K562 (cell line): ENCODE results near the gene GRIK3. TPM values are rescaled to one million over a fixed set of nuclear protein-coding genes. Genes with fewer than 3 reads are reported as not detected.

Source experiments
- ATAC-seq: fragments of 200-7000 bp; cut with Tn5 transposase; 3 replicates; pipeline ENCODE4 v1.9.1; 2020; ENCODE audit warnings: moderate library complexity
- BruUV-seq: library from RNA; stranded (reverse); fragments of 400-500 nt; replicated peaks from 2 replicates; lab custom pipeline; 2021; lab: Mats Ljungman, UMichigan
- CTCF ChIA-PET: fragments of 300-600 bp; formaldehyde crosslinking; extraction: SDS; loops from one replicate; lab custom pipeline; 2021; ENCODE audit warnings: low intra/inter-chr PET ratio; lab: Yijun Ruan, JAX
- POLR2A ChIA-PET: fragments of 300-600, 350-650 bp; sonication (Branson Sonifier 250); formaldehyde crosslinking; extraction: SDS; loops from one replicate; lab custom pipeline; 2021; ENCODE audit warnings: antibody characterized with exemption, inconsistent platforms; lab: Yijun Ruan, JAX
- DNase-seq, 4 experiments: peaks; one replicate each; pipeline versions ENCODE4 v3.0.0 to v3.0.0-alpha.2; 2011 to 2018; ENCODE audit warnings: low spot score in 3 of 4, mixed read lengths in 3 of 4; ENCODE audit errors: extremely low read depth in 1 of 4
- FAIRE-seq: peaks from 2 replicates; lab custom pipeline; 2011; peaks lifted over from hg19 to GRCh38; lab: Jason Lieb, UNC
- H2AFZ ChIP-seq: 2 replicates; pipeline ENCODE4 v1.6.0; 2011; ENCODE audit warnings: low read depth, low read length, control low read depth, inconsistent platforms
- H3K27ac ChIP-seq: fragments of 200-600 bp; 3 replicates; pipeline ENCODE4 v1.8.0; 2011; ENCODE audit warnings: low read depth, mild to moderate bottlenecking, control low read depth, inconsistent platforms, low read length, moderate library complexity, mixed read lengths; ENCODE audit errors: extremely low read depth
- H3K27me3 ChIP-seq, 2 experiments: fragments of 300-600 bp in 1 of 2; 2 replicates in 1 of 2; 3 replicates in 1 of 2; pipeline versions ENCODE4 v1.6.0 to v1.8.0; 2011; ENCODE audit warnings: inconsistent platforms in 2 of 2, low read length in 2 of 2, mild to moderate bottlenecking in 1 of 2, mixed read lengths in 1 of 2, moderate library complexity in 1 of 2; ENCODE audit not compliant: control insufficient read depth in 2 of 2, insufficient read depth in 2 of 2
- H3K36me3 ChIP-seq: fragments of 300-600 bp; 3 replicates; pipeline ENCODE4 v1.8.0; 2011; ENCODE audit warnings: mild to moderate bottlenecking, low read length, inconsistent platforms; ENCODE audit not compliant: control insufficient read depth, insufficient read depth
- H3K4me1 ChIP-seq, 2 experiments: fragments of 200-600 bp in 1 of 2; replicated peaks in 1 of 2; 2 replicates in 1 of 2; 3 replicates in 1 of 2; pipeline versions ENCODE4 v1.5.1 to v1.8.0; 2011; ENCODE audit warnings: inconsistent platforms in 2 of 2, low read length in 2 of 2, mild to moderate bottlenecking in 1 of 2, mixed read lengths in 1 of 2, moderate library complexity in 1 of 2; ENCODE audit not compliant: control insufficient read depth in 2 of 2, insufficient read depth in 2 of 2
- H3K4me2 ChIP-seq: 2 replicates; pipeline ENCODE4 v1.6.1; 2011; ENCODE audit warnings: low read length, control low read depth, inconsistent platforms, mixed read lengths; ENCODE audit not compliant: insufficient read depth
- H3K4me3 ChIP-seq: fragments of 200-600 bp; sonication (generic), shearing (Covaris generic); 2 replicates; pipeline ENCODE4 v1.5.1; 2016; ENCODE audit warnings: control low read depth, inconsistent platforms
- H3K79me2 ChIP-seq: fragments of 200-600 bp; 3 replicates; pipeline ENCODE4 v1.8.0; 2011; ENCODE audit warnings: low read length, inconsistent platforms; ENCODE audit not compliant: control insufficient read depth, insufficient read depth
- H3K9ac ChIP-seq, 2 experiments: 2 replicates each; pipeline versions ENCODE4 v1.6.0 to v1.6.1; 2011; ENCODE audit warnings: low read depth in 2 of 2, low read length in 2 of 2, control low read depth in 1 of 2, inconsistent platforms in 1 of 2, mild to moderate bottlenecking in 1 of 2, mixed read lengths in 1 of 2; ENCODE audit not compliant: insufficient read depth in 1 of 2
- H3K9me1 ChIP-seq: one replicate; pipeline ENCODE4 v1.6.0; 2011; ENCODE audit warnings: inconsistent platforms, mild to moderate bottlenecking, low read length, moderate library complexity; ENCODE audit not compliant: control insufficient read depth, insufficient read depth
- H3K9me3 ChIP-seq: replicated peaks from 2 replicates; pipeline ENCODE4 v1.5.1; 2011; ENCODE audit warnings: low read depth, low read length, inconsistent platforms; ENCODE audit not compliant: control insufficient read depth, insufficient read depth
- H4K20me1 ChIP-seq: replicated peaks from 2 replicates; pipeline ENCODE4 v1.6.1; 2011; ENCODE audit warnings: low read length, inconsistent platforms, mixed read lengths; ENCODE audit not compliant: control insufficient read depth, insufficient read depth
- HDGF ChIP-seq: fragments of 450-650 bp; IDR thresholded peaks from 2 replicates; pipeline ENCODE4 v1.6.1; 2016
- LEF1 ChIP-seq: fragments of 450-650 bp; IDR thresholded peaks from 2 replicates; pipeline ENCODE4 v1.6.1; 2016; ENCODE audit warnings: mild to moderate bottlenecking
- MITF ChIP-seq: IDR thresholded peaks from 2 replicates; pipeline ENCODE4 v1.6.1; 2014; ENCODE audit warnings: antibody characterized with exemption
- NCOR1 ChIP-seq: fragments of 450-650 bp; IDR thresholded peaks from 2 replicates; pipeline ENCODE4 v1.6.1; 2016; ENCODE audit warnings: mild to moderate bottlenecking, moderate library complexity
- PKNOX1 ChIP-seq: fragments of 450-650 bp; IDR thresholded peaks from 2 replicates; pipeline ENCODE4 v1.6.1; 2016
- RCOR1 ChIP-seq, 2 experiments: IDR thresholded peaks; 2 replicates each; pipeline ENCODE4 v1.6.1; 2012; ENCODE audit warnings: low read depth in 2 of 2, low read length in 2 of 2, borderline replicate concordance in 1 of 2, improper control_type of control experiment in 1 of 2
- TFAP4 ChIP-seq: sonication (generic); formaldehyde crosslinking; IDR thresholded peaks from 2 replicates; pipeline ENCODE4 v1.8.0; 2022; ENCODE audit warnings: missing genetic modification reagents, mild to moderate bottlenecking, moderate library complexity, borderline replicate concordance
- ZNF311 ChIP-seq: fragments of 250-450 bp; sonication (Bioruptor Pico); IDR thresholded peaks from 2 replicates; pipeline ENCODE4 v1.4.0; 2020; ENCODE audit warnings: mild to moderate bottlenecking, moderate library complexity
- ZNF511 ChIP-seq: sonication (generic); formaldehyde crosslinking; IDR thresholded peaks from 2 replicates; pipeline ENCODE4 v1.8.0; 2022; ENCODE audit warnings: mild to moderate bottlenecking, missing genetic modification reagents
- ZNF584 ChIP-seq: fragments of 200-800 bp; sonication (Bioruptor generic); IDR thresholded peaks from 2 replicates; pipeline ENCODE4 v1.6.1; 2016; ENCODE audit warnings: low read depth, mild to moderate bottlenecking, missing genetic modification characterization, missing compliant biosample characterization
- WGBS: fragments of 100-300 bp; shearing (Covaris generic); methylation state at CpG from one replicate; pipeline ENCODE4 v1.1.6; 2016; ENCODE audit warnings: low coverage, mixed read lengths; ENCODE audit not compliant: insufficient coverage; ENCODE audit errors: missing lambda C conversion rate; 5-methylcytosine and 5-hydroxymethylcytosine counted together
- in situ Hi-C: fragments of 300-500 bp; cut with MboI; formaldehyde crosslinking; loops from 4 replicates; pipeline ENCODE4 v1.15.0; 2018; ENCODE audit warnings: inconsistent platforms, mixed read lengths
- intact Hi-C: fragments of 100-400 bp; cut with micrococcal nuclease; formaldehyde crosslinking; loops from 2 replicates; pipeline ENCODE4 v1.14.2; 2022
- polyA plus RNA-seq, 8 experiments: library from polyadenylated mRNA; depleted of rRNA in 4 of 8; stranded (reverse) in 5 of 8; unstranded in 3 of 8; fragments of >200 nt; fragmentation: Nextera tagmentation in 2 of 8; fragmentation: Illumina TruSeq in 1 of 8; extraction: Ambion mirVana in 2 of 8; extraction: Trizol in 1 of 8; gene quantifications; 2 replicates each; pipeline versions ENCODE4 v1.2.1 to v1.2.3, GENCODE V29; 2011 to 2014; ENCODE audit warnings: inconsistent platforms in 1 of 8, missing spikeins in 1 of 8
- total RNA-seq, 7 experiments: library from RNA; depleted of rRNA in 6 of 7; stranded (reverse); fragments of >200 nt in 6 of 7; fragmentation: Illumina TruSeq in 2 of 7; extraction: Trizol in 2 of 7; gene quantifications; 2 replicates each; pipeline versions ENCODE4 v1.2.1 to v1.2.3, GENCODE V29; 2011 to 2021; ENCODE audit warnings: low replicate concordance in 1 of 7
- TF ChIP-seq, protein P1 (sequence below): fragments of 450-650 bp; formaldehyde crosslinking; IDR thresholded peaks from 2 replicates; pipeline ENCODE4 v1.4.0; 2020; ENCODE audit warnings: mild to moderate bottlenecking, moderate library complexity
- TF ChIP-seq, protein P2 (sequence below): sonication (generic); formaldehyde crosslinking; IDR thresholded peaks from 2 replicates; pipeline ENCODE4 v1.8.1; 2023; ENCODE audit warnings: mild to moderate bottlenecking, missing genetic modification reagents

GRIK3 gene
- total and polyA plus RNA-seq, 9 of the 15 experiments (the other 6 are each of a cell fraction or from before 2014, with no cell fraction given): not detected

DNA sequence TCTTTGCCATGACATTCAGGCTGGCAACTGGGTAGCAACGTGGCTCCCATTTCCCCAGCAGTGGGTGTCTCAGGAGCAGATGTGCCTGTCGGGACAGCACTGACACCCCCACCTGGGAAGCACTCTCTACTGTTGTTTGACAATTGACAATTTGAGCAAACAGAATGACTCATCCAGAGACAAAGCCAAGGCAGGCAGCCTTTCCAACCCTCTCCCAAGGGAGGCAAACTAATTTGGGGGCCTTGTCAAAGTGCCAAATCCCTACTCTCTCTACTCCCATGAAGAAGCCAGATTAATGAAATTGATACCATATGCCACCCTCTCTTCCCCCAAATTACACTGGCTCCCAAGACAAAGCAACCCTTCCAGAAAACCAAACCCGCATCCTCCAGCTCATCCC, 65.6 kb downstream of the GRIK3 start (continued):
- TF ChIP-seq ZNF311 (CRISPR knock-in tag): no peak
- no peak for TF ChIP-seq LEF1
- TF ChIP-seq, protein P1, sequence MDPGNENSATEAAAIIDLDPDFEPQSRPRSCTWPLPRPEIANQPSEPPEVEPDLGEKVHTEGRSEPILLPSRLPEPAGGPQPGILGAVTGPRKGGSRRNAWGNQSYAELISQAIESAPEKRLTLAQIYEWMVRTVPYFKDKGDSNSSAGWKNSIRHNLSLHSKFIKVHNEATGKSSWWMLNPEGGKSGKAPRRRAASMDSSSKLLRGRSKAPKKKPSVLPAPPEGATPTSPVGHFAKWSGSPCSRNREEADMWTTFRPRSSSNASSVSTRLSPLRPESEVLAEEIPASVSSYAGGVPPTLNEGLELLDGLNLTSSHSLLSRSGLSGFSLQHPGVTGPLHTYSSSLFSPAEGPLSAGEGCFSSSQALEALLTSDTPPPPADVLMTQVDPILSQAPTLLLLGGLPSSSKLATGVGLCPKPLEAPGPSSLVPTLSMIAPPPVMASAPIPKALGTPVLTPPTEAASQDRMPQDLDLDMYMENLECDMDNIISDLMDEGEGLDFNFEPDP (CRISPR knock-in tag): no peak
- no peak for TF ChIP-seq HDGF
- TF ChIP-seq, all 486 proteins: peak for 0

- H3K79me2 ChIP-seq: no peaks in the 10 kb centered on the region
- H3K9me1 ChIP-seq: no peaks in the 10 kb centered on the region
- H4K20me1 ChIP-seq: peaks cover 9% of the 10 kb centered on the region
- H3K4me2 ChIP-seq: no peak overlapping the region
- H3K27me3 ChIP-seq: no peaks in the 10 kb centered on the region; a peak in 1 of 5 replicates
- no peaks in the 10 kb centered on the region for H3K36me3 ChIP-seq
- no peak overlapping the region for H3K27ac ChIP-seq
- intact Hi-C loops: no loop called here
- FAIRE-seq (peak; percentile 83), ATAC-seq (peak; percentile 67), DNase-seq (peak; percentile 39 to 66 (median 54))
- ChIA-PET POLR2A (interaction anchor here (0.6 to 0.7 kb wide), 2 partner anchors 57 to 254 kb away, joined by 3 read pairs; no protein-coding TSS in a partner anchor), CTCF (no interaction called here)
- in situ Hi-C loops: no loop called here
- H3K9ac ChIP-seq: no peak overlapping the region
- no peaks in the 10 kb centered on the region for H3K4me1 ChIP-seq
- H3K9me3 ChIP-seq: no peaks in the 10 kb centered on the region
- no TSS peak for BruUV-seq
- H3K4me3 ChIP-seq: no peak overlapping the region
- 0% methylated on average over 3 of the region's 3 CpGs for WGBS
- H2AFZ ChIP-seq: no peak overlapping the region
- TF ChIP-seq PKNOX1 (no peak), ZNF511 (CRISPR knock-in tag) (0 out of 2 replicates have a peak, but pooled peaks have one; percentile 63), NCOR1 (no peak), RCOR1 (IDR thresholded peaks at IDR 0.05; ENCODE audit: borderline replicate concordance in 1 of 2, low read depth in 2 of 2, low read length in 2 of 2) (peak in 1 of 2 experiments; percentile 54; a peak in 1 of 4 replicates), TFAP4 (CRISPR knock-in tag) (0 out of 2 replicates have a peak, but pooled peaks have one; percentile 20), MITF (no peak), ZNF584 (peak; percentile 72)
- TF ChIP-seq, protein P2, sequence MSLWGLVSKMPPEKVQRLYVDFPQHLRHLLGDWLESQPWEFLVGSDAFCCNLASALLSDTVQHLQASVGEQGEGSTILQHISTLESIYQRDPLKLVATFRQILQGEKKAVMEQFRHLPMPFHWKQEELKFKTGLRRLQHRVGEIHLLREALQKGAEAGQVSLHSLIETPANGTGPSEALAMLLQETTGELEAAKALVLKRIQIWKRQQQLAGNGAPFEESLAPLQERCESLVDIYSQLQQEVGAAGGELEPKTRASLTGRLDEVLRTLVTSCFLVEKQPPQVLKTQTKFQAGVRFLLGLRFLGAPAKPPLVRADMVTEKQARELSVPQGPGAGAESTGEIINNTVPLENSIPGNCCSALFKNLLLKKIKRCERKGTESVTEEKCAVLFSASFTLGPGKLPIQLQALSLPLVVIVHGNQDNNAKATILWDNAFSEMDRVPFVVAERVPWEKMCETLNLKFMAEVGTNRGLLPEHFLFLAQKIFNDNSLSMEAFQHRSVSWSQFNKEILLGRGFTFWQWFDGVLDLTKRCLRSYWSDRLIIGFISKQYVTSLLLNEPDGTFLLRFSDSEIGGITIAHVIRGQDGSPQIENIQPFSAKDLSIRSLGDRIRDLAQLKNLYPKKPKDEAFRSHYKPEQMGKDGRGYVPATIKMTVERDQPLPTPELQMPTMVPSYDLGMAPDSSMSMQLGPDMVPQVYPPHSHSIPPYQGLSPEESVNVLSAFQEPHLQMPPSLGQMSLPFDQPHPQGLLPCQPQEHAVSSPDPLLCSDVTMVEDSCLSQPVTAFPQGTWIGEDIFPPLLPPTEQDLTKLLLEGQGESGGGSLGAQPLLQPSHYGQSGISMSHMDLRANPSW (CRISPR knock-in tag): no peak
Measured at GRCh38 chr1:36966242-36966641, 68.1 kb downstream of the GRIK3 start.
